IPS-20b (cell line): ENCODE measurements around the gene RERE.
"Not testable (repeated sequence)": the region's sequence is repeated elsewhere in the genome, so short reads cannot be mapped to it uniquely, and the experiment has no call there.

Experiments used
- H3K27ac ChIP-seq: one replicate; pipeline ENCODE4 v1.5.1; 2013; ENCODE audit warnings: low read length
- H3K27me3 ChIP-seq: 2 replicates; pipeline ENCODE4 v1.6.1; 2013; ENCODE audit warnings: mild to moderate bottlenecking, low read length, inconsistent platforms; ENCODE audit not compliant: insufficient read depth
- H3K36me3 ChIP-seq: 2 replicates; pipeline ENCODE4 v1.6.1; 2013; ENCODE audit warnings: low read depth, mild to moderate bottlenecking, inconsistent platforms, low read length, moderate library complexity; ENCODE audit not compliant: insufficient read depth
- H3K4me1 ChIP-seq: 2 replicates; pipeline ENCODE4 v1.6.1; 2013; ENCODE audit warnings: mild to moderate bottlenecking, control low read depth, inconsistent platforms, low read length, moderate library complexity; ENCODE audit not compliant: insufficient read depth
- H3K4me3 ChIP-seq: 2 replicates; pipeline ENCODE4 v1.5.1; 2013; ENCODE audit warnings: mild to moderate bottlenecking, low read length, inconsistent platforms
- H3K9ac ChIP-seq: 2 replicates; pipeline ENCODE4 v1.6.1; 2013; ENCODE audit warnings: low read depth, mild to moderate bottlenecking, inconsistent platforms, low read length, moderate library complexity
- H3K9me3 ChIP-seq: 2 replicates; pipeline ENCODE4 v1.6.1; 2013; ENCODE audit warnings: mild to moderate bottlenecking, low read depth, low read length, inconsistent platforms; ENCODE audit not compliant: insufficient read depth

Gene RERE

DNA sequence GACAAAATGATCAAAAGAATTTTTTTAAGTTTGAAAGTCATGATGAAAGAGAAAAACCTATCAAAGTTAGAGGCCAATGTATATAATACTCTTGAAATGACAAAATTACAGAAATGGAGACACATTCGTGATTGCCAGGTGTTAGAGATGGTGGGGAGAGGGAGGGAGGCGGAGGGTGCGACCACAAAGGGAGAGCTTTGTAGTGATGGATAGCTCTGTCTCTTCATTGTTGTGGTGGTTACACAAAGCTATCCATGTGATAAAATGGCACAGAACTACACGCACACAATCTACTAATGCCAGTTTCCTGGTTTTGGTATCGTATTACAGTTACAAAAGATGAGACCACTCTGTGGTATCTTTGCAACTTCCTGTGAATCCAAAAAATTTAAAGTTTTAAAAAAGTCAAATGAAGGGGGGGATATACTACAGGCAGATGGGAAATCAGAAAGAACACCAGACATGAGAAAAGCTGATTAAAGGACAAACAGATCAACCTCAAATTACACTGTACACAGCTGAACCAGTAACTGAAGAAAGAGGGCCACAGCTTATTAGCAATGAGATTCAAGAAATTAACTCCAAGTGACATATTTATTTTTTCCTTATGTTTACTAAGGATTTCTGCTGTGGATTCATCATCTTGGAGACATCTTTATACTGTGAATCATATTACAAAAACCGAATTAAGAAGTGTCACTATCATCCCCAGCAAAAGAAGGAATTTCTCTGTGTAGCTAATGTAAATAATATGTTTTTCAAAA, 300.5 kb downstream of the RERE start:
- 0 out of 2 replicates have a peak, but pooled peaks cover 5% of the 10 kb centered on the region for H3K36me3 ChIP-seq
- peaks cover 15% of the 10 kb centered on the region for H3K4me1 ChIP-seq
- no peaks in the 10 kb centered on the region for H3K9me3 ChIP-seq
- H3K4me3 ChIP-seq: no peak overlapping the region
- H3K9ac ChIP-seq: no peak overlapping the region
- H3K27me3 ChIP-seq: no peaks in the 10 kb centered on the region
- no peak overlapping the region for H3K27ac ChIP-seq

DNA sequence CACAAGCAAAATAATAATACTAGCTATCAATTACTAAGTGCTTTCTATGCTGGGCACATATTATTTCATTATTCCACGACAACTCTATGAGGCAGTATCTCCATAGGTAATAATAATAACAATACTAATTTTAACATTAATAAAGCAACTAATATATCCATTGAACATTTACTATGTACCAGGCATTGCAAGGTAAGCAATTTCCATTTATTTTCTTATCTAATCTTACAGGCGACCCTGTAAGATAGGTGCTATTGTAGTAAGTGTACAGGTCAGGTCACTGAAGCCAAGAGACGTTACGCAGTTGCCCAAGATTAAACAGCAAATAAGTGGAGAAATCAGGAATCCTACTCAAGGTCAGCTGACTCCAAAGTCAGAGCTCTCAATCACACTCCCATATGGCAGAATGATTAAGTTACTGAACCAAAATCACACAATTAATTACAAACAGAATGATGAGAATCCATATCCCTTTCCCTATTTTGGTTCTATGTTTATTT, 301.1 kb downstream of the RERE start:
- Histone ChIP-seq H3K27me3 (no peaks in the 10 kb centered on the region), H3K4me1 (peaks cover 15% of the 10 kb centered on the region), H3K4me3 (no peak overlapping the region), H3K9me3 (no peaks in the 10 kb centered on the region), H3K9ac (no peak overlapping the region), H3K27ac (no peak overlapping the region), H3K36me3 (0 out of 2 replicates have a peak, but pooled peaks cover 5% of the 10 kb centered on the region)

DNA sequence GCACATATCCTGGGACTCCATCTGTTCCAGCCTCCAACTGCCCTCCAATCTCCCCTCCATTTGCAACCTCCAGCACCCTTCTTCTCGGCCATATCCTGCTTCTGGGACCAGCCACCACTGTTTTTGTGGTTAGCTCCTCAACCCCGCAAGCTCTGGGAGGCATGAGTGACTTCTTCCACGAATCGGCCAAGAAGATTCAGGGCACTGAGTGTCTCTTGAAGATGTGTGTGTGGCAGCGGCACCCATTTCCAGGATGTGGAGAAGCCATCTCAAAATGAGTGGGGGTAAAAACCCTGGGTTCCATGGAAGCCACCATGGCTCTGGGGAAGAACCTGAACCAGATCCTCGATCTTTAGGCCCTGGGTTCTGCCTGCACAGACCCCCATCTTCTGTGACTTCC, 304.9 kb downstream of the RERE start:
- Histone ChIP-seq H3K9me3 (no peaks in the 10 kb centered on the region), H3K36me3 (peaks cover 14% of the 10 kb centered on the region), H3K4me1 (peaks cover 9% of the 10 kb centered on the region; the same call in 1 of the 2 replicates), H3K4me3 (no peak overlapping the region), H3K27ac (no peak overlapping the region), H3K9ac (no peak overlapping the region), H3K27me3 (no peaks in the 10 kb centered on the region)

DNA sequence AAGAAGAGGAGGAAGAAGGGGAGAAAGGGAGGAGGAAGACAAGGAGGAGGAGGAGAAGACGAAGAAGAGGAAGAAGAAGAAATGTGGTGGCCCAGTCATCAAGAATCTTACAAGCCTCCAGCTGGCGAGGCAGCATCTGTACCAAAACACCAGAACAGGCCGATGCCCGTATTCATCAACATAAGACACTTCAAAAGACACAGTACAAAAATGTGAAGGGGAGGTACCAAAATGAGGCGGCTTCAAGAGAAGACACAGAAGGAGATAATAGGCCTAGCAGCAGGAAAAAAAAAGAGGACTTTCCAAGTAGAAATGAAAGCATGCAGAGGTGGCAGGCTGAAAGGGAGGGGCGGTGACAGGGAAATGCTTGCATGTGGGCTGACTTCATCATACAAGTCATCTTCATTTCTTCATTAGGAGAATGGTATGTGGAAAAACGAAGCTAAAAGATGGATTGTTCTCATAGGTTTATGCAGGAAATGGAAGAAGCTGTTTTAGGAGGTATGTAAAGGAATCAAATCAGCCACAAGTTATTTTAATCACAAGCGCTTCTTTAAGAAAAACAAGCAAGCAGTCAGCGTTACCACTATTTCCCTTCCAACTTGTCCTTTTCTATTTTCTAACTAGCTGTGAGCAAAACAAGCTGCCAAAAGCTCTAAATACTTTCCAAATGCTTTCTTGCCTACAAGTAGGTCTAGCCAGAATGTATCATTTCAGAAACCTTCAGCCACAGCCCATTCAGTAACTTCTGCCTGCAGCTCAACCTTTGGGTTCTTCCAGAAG, 307.2 kb downstream of the RERE start:
- Histone ChIP-seq H3K36me3 (peaks cover 21% of the 10 kb centered on the region), H3K4me3 (no peak overlapping the region), H3K4me1 (no peaks in the 10 kb centered on the region), H3K9ac (no peak overlapping the region), H3K27ac (no peak overlapping the region), H3K9me3 (no peaks in the 10 kb centered on the region), H3K27me3 (no peaks in the 10 kb centered on the region)

DNA sequence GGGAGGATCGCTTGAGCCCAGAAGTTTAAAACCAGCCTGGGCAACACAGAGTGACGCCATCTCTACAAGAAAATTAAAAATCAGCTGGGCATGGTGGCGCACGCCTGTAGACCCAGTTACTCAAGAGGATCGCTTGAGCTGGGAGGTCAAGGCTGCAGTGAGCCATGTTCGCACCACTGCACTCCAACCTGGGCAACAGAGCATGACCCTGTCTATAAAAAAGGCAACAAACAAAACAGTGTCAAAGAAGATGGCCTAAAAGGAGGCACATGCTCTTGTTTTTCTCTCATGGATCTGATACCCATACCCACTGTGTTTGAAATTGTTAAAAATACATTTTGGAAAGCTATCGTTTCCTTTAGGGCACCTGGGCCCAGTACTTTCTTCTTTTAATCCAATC, 307.9 kb downstream of the RERE start:
- Histone ChIP-seq H3K4me1 (no peaks in the 10 kb centered on the region), H3K27me3 (no peaks in the 10 kb centered on the region), H3K9ac (no peak overlapping the region), H3K4me3 (no peak overlapping the region), H3K36me3 (peaks cover 21% of the 10 kb centered on the region), H3K9me3 (no peaks in the 10 kb centered on the region), H3K27ac (no peak overlapping the region)

DNA sequence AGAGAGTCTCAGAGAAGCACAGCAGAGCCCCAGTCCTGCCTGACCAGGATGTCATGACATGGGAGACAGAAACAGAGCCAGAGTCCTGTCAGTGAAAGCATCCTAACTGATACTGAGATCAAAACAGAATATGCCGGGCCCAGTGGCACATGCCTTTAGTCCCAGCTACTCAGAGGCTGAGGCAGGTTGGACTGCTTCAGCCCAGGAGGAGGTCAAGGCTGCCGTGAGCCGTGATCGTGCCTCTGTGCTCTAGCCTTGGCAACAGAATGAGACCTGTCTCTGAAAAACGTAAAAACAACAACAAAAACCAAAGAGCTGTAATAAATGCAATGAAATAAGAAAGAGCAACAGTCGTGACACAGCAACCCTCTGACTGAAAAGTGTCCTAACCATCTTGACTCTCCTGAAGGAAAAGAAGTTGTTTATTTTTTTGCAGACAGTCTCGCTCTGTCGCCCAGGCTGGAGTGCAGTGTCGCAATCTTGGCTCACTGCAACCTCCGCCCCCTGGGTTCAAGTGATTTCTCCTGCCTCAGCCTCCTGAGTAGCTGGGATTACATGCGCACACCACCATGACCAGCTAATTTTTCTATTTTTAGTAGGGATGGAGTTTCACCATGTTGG, 310.3 kb downstream of the RERE start:
- H3K9ac ChIP-seq: no peak overlapping the region
- H3K9me3 ChIP-seq: no peaks in the 10 kb centered on the region
- no peaks in the 10 kb centered on the region; the same call in 1 of the 2 replicates for H3K4me1 ChIP-seq
- H3K27ac ChIP-seq: no peak overlapping the region
- peaks cover 25% of the 10 kb centered on the region for H3K36me3 ChIP-seq
- no peak overlapping the region for H3K4me3 ChIP-seq
- no peaks in the 10 kb centered on the region for H3K27me3 ChIP-seq

DNA sequence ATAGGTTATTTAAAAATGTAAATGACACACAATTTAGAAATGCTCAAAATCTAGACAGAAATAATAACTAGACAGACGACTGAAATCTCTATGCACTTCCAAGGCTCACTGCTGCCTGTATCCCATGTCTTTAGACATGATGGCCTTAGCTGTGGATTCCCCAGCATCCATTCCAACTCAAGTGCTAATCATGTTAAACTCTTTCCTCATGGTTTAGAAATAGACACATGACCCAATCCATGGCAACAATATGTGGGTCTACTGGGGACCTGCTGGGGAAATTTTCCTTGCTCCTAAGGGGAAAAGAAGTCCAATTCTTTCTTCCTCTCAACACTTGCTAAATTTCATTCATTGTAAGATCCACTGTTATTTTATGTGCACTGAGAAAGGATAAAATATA, 311.0 kb downstream of the RERE start:
- Histone ChIP-seq H3K9me3 (no peaks in the 10 kb centered on the region), H3K27ac (no peak overlapping the region), H3K4me3 (no peak overlapping the region), H3K27me3 (no peaks in the 10 kb centered on the region), H3K4me1 (no peaks in the 10 kb centered on the region; the same call in 1 of the 2 replicates), H3K9ac (no peak overlapping the region), H3K36me3 (peaks cover 25% of the 10 kb centered on the region)

DNA sequence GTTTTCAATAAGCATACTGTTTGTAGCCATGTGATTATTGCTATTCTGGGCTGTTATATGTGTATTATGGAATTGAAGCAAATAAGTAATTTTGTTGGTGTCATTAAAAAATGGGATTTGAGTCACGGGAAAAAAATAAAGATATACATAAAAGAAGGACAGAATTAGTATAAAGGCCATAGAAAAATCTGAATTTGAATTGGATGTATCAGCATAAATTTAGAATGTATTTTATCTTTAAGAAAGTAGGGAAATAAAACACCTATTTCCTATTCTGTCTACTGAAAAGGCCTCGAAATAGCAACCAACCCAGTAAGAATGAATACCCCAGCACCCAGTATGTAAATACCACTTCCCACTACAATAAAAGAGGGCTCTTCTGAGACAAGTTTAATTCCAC, 313.6 kb downstream of the RERE start:
- no peaks in the 10 kb centered on the region for H3K27me3 ChIP-seq
- no peak overlapping the region for H3K9ac ChIP-seq
- no peaks in the 10 kb centered on the region; the same call in 1 of the 2 replicates for H3K4me1 ChIP-seq
- no peak overlapping the region for H3K27ac ChIP-seq
- peaks cover 30% of the 10 kb centered on the region for H3K36me3 ChIP-seq
- H3K4me3 ChIP-seq: no peak overlapping the region
- H3K9me3 ChIP-seq: no peaks in the 10 kb centered on the region

DNA sequence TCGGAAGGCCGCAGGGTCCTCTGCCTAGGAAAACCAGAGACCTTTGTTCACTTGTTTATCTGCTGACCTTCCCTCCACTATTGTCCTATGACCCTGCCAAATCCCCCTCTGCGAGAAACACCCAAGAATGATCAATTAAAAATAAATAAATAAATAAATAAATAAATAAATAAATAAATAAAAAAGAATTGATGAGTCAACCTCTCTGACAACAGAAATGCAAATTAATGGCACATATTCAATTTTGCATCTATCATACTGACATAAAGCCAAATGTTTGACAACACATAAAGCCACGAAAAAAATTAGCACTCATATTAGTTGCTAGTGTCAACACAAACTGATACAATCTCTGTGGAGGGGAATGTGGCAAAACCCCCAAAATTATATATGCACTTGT, 314.5 kb downstream of the RERE start:
- not testable (repeated sequence) for H3K27ac ChIP-seq, H3K4me1 ChIP-seq, H3K9me3 ChIP-seq, H3K27me3 ChIP-seq, H3K4me3 ChIP-seq, H3K9ac ChIP-seq
- H3K36me3 ChIP-seq: peaks cover 23% of the 10 kb centered on the region

DNA sequence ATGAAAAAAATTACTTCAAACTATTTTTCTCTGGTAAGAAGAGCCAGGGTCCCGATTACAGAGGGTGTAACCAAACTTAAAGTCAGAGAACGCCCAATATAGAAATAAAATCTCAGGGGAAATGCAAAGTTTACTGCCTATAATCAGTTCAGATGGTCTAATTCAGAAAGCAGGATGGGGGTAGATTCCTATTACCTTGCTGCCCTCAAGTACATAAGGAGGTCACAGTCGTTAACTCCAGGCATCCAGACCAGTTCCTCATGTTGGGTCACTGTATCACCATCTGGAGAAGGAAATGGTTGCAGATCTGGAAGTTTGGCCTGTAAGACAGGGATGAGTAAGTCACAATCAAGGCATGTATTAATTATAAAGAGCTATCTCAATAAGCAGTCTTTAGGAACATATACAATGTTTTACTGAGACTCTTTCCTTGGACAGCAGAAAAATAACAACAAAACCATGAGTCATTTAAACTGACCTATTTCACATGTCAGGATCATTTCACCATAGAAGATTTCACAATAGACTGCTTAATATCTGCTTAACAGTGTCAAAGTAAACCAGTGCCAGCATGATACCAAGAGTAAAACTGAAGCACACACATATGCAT, 320.1 kb downstream of the RERE start:
- Histone ChIP-seq H3K27ac (no peak overlapping the region), H3K36me3 (peaks cover 59% of the 10 kb centered on the region), H3K27me3 (no peaks in the 10 kb centered on the region), H3K9me3 (no peaks in the 10 kb centered on the region), H3K9ac (no peak overlapping the region), H3K4me3 (no peak overlapping the region), H3K4me1 (no peaks in the 10 kb centered on the region)

DNA sequence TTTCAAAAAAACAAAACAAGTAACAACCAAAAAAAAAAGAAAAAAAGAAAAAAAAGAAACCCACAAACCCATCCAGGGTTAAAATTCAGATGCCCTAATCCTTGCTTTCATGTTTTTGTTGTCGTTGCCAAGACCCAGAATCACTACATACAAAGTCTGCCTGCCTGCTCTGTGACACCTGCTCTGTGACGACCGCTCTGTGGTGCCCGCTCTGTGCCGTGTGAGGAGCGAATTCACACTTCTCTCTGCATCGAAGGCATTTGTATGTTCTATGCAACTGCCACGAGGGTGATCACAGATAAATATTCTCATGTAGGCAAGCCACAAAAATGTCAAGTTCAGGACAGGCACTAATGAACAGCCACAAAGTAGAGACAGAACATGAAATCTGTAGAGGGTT, 321.0 kb downstream of the RERE start:
- H3K4me3 ChIP-seq: no peak overlapping the region
- H3K4me1 ChIP-seq: no peaks in the 10 kb centered on the region
- no peaks in the 10 kb centered on the region for H3K27me3 ChIP-seq
- H3K27ac ChIP-seq: no peak overlapping the region
- H3K36me3 ChIP-seq: peaks cover 64% of the 10 kb centered on the region
- no peak overlapping the region for H3K9ac ChIP-seq
- no peaks in the 10 kb centered on the region for H3K9me3 ChIP-seq
